Measurements from ENCODE around the gene PRUNE2.

GRCh38 chr9:76619640-76620039 is 286.3 kb downstream of the PRUNE2 start:
- TF ChIP-seq CTCF (IDR thresholded peaks at IDR 0.05) (no peak), EP300 (IDR thresholded peaks at IDR 0.05; ENCODE audit: low read depth) (no peak), POLR2A (IDR thresholded peaks at IDR 0.05) (no peak)

Data from transverse colon (tissue), 3 donors.